Esophagus squamous epithelium (tissue), 4 donors: ENCODE data around the gene SMTN.

Source experiments
- CTCF ChIP-seq, 6 experiments: fragments of 450-650 bp in 4 of 6; fragments of 200-600 bp in 2 of 6; sonication (generic) in 2 of 6; IDR thresholded peaks; one replicate each; pipeline ENCODE4 v1.5.1; 2016 to 2019; ENCODE audit warnings: antibody characterized with exemption in 6 of 6, mild to moderate bottlenecking in 4 of 6, moderate library complexity in 4 of 6
- POLR2A ChIP-seq, 4 donors: fragments of 450-650 bp; IDR thresholded peaks; one replicate each; pipeline ENCODE4 v1.6.1; 2017; ENCODE audit warnings: antibody characterized with exemption in 4 of 4, mild to moderate bottlenecking in 4 of 4, moderate library complexity in 3 of 4

GRCh38 chr22:31107178-31107893 is 26.2 kb downstream of the SMTN start, which contains the start of gene SELENOM:
- TF ChIP-seq POLR2A (IDR thresholded peaks at IDR 0.05) = peak in 2 of 4 donors; percentile 74 to 85
- TF ChIP-seq CTCF (IDR thresholded peaks at IDR 0.05) = peak; percentile 67 to 98 (median 96)
